ENCODE results near the gene GGCT. TPM values are rescaled to one million over a fixed set of nuclear protein-coding genes. Genes with fewer than 3 reads are reported as not detected.

Gene GGCT
- total and polyA plus RNA-seq, 2 of the 8 experiments (the other 6 are each of a cell fraction or from before 2014, with no cell fraction given): 50.0 to 129 TPM

DNA sequence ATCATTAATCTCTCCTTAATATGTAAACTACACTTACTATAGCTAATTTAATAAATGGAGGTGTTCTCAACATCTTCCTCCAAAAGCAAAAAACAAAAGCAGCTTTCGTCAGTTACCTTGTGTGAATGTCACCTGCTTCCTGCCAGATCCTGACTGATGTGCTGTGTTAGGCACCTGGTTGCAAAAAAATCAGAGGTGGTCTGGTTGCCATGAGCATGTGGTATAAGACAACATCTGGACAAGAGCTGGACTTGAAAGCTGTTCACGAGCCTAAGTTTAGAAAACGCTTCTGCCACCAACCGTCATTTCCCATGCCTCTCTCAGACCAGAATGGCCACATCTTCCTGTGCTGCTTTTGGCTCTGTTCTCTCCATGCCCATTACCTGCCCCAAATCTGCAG, 42.0 kb upstream of the GGCT start (continued):
- TF ChIP-seq, protein P1, sequence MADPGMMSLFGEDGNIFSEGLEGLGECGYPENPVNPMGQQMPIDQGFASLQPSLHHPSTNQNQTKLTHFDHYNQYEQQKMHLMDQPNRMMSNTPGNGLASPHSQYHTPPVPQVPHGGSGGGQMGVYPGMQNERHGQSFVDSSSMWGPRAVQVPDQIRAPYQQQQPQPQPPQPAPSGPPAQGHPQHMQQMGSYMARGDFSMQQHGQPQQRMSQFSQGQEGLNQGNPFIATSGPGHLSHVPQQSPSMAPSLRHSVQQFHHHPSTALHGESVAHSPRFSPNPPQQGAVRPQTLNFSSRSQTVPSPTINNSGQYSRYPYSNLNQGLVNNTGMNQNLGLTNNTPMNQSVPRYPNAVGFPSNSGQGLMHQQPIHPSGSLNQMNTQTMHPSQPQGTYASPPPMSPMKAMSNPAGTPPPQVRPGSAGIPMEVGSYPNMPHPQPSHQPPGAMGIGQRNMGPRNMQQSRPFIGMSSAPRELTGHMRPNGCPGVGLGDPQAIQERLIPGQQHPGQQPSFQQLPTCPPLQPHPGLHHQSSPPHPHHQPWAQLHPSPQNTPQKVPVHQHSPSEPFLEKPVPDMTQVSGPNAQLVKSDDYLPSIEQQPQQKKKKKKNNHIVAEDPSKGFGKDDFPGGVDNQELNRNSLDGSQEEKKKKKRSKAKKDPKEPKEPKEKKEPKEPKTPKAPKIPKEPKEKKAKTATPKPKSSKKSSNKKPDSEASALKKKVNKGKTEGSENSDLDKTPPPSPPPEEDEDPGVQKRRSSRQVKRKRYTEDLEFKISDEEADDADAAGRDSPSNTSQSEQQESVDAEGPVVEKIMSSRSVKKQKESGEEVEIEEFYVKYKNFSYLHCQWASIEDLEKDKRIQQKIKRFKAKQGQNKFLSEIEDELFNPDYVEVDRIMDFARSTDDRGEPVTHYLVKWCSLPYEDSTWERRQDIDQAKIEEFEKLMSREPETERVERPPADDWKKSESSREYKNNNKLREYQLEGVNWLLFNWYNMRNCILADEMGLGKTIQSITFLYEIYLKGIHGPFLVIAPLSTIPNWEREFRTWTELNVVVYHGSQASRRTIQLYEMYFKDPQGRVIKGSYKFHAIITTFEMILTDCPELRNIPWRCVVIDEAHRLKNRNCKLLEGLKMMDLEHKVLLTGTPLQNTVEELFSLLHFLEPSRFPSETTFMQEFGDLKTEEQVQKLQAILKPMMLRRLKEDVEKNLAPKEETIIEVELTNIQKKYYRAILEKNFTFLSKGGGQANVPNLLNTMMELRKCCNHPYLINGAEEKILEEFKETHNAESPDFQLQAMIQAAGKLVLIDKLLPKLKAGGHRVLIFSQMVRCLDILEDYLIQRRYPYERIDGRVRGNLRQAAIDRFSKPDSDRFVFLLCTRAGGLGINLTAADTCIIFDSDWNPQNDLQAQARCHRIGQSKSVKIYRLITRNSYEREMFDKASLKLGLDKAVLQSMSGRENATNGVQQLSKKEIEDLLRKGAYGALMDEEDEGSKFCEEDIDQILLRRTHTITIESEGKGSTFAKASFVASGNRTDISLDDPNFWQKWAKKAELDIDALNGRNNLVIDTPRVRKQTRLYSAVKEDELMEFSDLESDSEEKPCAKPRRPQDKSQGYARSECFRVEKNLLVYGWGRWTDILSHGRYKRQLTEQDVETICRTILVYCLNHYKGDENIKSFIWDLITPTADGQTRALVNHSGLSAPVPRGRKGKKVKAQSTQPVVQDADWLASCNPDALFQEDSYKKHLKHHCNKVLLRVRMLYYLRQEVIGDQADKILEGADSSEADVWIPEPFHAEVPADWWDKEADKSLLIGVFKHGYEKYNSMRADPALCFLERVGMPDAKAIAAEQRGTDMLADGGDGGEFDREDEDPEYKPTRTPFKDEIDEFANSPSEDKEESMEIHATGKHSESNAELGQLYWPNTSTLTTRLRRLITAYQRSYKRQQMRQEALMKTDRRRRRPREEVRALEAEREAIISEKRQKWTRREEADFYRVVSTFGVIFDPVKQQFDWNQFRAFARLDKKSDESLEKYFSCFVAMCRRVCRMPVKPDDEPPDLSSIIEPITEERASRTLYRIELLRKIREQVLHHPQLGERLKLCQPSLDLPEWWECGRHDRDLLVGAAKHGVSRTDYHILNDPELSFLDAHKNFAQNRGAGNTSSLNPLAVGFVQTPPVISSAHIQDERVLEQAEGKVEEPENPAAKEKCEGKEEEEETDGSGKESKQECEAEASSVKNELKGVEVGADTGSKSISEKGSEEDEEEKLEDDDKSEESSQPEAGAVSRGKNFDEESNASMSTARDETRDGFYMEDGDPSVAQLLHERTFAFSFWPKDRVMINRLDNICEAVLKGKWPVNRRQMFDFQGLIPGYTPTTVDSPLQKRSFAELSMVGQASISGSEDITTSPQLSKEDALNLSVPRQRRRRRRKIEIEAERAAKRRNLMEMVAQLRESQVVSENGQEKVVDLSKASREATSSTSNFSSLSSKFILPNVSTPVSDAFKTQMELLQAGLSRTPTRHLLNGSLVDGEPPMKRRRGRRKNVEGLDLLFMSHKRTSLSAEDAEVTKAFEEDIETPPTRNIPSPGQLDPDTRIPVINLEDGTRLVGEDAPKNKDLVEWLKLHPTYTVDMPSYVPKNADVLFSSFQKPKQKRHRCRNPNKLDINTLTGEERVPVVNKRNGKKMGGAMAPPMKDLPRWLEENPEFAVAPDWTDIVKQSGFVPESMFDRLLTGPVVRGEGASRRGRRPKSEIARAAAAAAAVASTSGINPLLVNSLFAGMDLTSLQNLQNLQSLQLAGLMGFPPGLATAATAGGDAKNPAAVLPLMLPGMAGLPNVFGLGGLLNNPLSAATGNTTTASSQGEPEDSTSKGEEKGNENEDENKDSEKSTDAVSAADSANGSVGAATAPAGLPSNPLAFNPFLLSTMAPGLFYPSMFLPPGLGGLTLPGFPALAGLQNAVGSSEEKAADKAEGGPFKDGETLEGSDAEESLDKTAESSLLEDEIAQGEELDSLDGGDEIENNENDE (IDR thresholded peaks at IDR 0.05; ENCODE audit: insufficient replicate concordance, low read length): no peak
- TF ChIP-seq, protein P2, sequence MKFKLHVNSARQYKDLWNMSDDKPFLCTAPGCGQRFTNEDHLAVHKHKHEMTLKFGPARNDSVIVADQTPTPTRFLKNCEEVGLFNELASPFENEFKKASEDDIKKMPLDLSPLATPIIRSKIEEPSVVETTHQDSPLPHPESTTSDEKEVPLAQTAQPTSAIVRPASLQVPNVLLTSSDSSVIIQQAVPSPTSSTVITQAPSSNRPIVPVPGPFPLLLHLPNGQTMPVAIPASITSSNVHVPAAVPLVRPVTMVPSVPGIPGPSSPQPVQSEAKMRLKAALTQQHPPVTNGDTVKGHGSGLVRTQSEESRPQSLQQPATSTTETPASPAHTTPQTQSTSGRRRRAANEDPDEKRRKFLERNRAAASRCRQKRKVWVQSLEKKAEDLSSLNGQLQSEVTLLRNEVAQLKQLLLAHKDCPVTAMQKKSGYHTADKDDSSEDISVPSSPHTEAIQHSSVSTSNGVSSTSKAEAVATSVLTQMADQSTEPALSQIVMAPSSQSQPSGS (IDR thresholded peaks at IDR 0.05; ENCODE audit: low read length): no peak
- TF ChIP-seq EP300 (IDR thresholded peaks at IDR 0.05; ENCODE audit: borderline replicate concordance in 1 of 2, low read depth in 2 of 2, low read length in 2 of 2) (no peak), SAP30 (IDR thresholded peaks at IDR 0.05; ENCODE audit: insufficient read depth, insufficient replicate concordance, low read length) (no peak), KDM5A (IDR thresholded peaks at IDR 0.05; ENCODE audit: low read length) (no peak), BCL11A (IDR thresholded peaks at IDR 0.05; ENCODE audit: low read depth in 2 of 2, low read length in 2 of 2) (no peak), RNF2 (IDR thresholded peaks at IDR 0.05; ENCODE audit: borderline replicate concordance, low read depth, low read length, missing control alignments, poor library complexity, severe bottlenecking) (no peak)

Data from H1 (cell line).